ENCODE data around the gene ATXN7. TPM values are rescaled to one million over a fixed set of nuclear protein-coding genes. Genes with fewer than 3 reads are reported as not detected.

The ATXN7 gene
- total and polyA plus RNA-seq, 10 of the 15 experiments (the other 5 are each of a cell fraction or from before 2014, with no cell fraction given), result 0.83 to 24.6 (median 8.5) TPM

GRCh38 chr3:64023187-64023860 lies 159.7 kb downstream of the ATXN7 start, which contains the start of gene PSMD6 (continued):
- TF ChIP-seq, protein P1, sequence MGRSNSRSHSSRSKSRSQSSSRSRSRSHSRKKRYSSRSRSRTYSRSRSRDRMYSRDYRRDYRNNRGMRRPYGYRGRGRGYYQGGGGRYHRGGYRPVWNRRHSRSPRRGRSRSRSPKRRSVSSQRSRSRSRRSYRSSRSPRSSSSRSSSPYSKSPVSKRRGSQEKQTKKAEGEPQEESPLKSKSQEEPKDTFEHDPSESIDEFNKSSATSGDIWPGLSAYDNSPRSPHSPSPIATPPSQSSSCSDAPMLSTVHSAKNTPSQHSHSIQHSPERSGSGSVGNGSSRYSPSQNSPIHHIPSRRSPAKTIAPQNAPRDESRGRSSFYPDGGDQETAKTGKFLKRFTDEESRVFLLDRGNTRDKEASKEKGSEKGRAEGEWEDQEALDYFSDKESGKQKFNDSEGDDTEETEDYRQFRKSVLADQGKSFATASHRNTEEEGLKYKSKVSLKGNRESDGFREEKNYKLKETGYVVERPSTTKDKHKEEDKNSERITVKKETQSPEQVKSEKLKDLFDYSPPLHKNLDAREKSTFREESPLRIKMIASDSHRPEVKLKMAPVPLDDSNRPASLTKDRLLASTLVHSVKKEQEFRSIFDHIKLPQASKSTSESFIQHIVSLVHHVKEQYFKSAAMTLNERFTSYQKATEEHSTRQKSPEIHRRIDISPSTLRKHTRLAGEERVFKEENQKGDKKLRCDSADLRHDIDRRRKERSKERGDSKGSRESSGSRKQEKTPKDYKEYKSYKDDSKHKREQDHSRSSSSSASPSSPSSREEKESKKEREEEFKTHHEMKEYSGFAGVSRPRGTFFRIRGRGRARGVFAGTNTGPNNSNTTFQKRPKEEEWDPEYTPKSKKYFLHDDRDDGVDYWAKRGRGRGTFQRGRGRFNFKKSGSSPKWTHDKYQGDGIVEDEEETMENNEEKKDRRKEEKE (IDR thresholded peaks at IDR 0.05), result no peak
- TF ChIP-seq HDAC2 (IDR thresholded peaks at IDR 0.05) (no peak), TAF1 (IDR thresholded peaks at IDR 0.05; ENCODE audit: borderline replicate concordance, low read depth, low read length) (peak; percentile 87), IRF5 (IDR thresholded peaks at IDR 0.05; ENCODE audit: borderline replicate concordance) (no peak), FOS (IDR thresholded peaks at IDR 0.05; ENCODE audit: borderline replicate concordance, extremely low read depth, insufficient read length) (no peak), ZSCAN29 (IDR thresholded peaks at IDR 0.05) (no peak), CHD1 (IDR thresholded peaks at IDR 0.05; ENCODE audit: low read depth, low read length) (no peak), MXI1 (IDR thresholded peaks at IDR 0.05; ENCODE audit: low read depth, low read length) (peak; percentile 64; the same call in 1 of the 2 replicates), CBFB (IDR thresholded peaks at IDR 0.05; ENCODE audit: low read depth) (0 out of 2 replicates have a peak, but pooled peaks have one; percentile 17), EGR1 (IDR thresholded peaks at IDR 0.05; ENCODE audit: borderline replicate concordance in 1 of 2, low read depth in 2 of 2, low read length in 2 of 2) (peak in 1 of 2 experiments; percentile 76; a peak in 2 of 3 replicates), TCF12 (IDR thresholded peaks at IDR 0.05; ENCODE audit: low read depth, low read length) (peak; percentile 67; the same call in 1 of the 2 replicates), IRF3 (IDR thresholded peaks at IDR 0.05) (peak; percentile 7; the same call in 1 of the 2 replicates), CREB1 (IDR thresholded peaks at IDR 0.05; ENCODE audit: low read depth) (peak; percentile 74), SUZ12 (IDR thresholded peaks at IDR 0.05; ENCODE audit: unreplicated experiment) (no peak), DPF2 (IDR thresholded peaks at IDR 0.05) (peak; percentile 76)
- TF ChIP-seq, protein P2, sequence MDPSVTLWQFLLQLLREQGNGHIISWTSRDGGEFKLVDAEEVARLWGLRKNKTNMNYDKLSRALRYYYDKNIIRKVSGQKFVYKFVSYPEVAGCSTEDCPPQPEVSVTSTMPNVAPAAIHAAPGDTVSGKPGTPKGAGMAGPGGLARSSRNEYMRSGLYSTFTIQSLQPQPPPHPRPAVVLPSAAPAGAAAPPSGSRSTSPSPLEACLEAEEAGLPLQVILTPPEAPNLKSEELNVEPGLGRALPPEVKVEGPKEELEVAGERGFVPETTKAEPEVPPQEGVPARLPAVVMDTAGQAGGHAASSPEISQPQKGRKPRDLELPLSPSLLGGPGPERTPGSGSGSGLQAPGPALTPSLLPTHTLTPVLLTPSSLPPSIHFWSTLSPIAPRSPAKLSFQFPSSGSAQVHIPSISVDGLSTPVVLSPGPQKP (IDR thresholded peaks at IDR 0.05; ENCODE audit: low read depth, low read length), result peak; percentile 90
- TF ChIP-seq, protein P3, sequence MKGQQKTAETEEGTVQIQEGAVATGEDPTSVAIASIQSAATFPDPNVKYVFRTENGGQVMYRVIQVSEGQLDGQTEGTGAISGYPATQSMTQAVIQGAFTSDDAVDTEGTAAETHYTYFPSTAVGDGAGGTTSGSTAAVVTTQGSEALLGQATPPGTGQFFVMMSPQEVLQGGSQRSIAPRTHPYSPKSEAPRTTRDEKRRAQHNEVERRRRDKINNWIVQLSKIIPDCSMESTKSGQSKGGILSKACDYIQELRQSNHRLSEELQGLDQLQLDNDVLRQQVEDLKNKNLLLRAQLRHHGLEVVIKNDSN (IDR thresholded peaks at IDR 0.05; ENCODE audit: borderline replicate concordance, extremely low read length, insufficient read depth, low read depth, low read length), result peak; percentile 52
- TF ChIP-seq, protein P4, sequence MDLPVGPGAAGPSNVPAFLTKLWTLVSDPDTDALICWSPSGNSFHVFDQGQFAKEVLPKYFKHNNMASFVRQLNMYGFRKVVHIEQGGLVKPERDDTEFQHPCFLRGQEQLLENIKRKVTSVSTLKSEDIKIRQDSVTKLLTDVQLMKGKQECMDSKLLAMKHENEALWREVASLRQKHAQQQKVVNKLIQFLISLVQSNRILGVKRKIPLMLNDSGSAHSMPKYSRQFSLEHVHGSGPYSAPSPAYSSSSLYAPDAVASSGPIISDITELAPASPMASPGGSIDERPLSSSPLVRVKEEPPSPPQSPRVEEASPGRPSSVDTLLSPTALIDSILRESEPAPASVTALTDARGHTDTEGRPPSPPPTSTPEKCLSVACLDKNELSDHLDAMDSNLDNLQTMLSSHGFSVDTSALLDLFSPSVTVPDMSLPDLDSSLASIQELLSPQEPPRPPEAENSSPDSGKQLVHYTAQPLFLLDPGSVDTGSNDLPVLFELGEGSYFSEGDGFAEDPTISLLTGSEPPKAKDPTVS (IDR thresholded peaks at IDR 0.05; ENCODE audit: low read depth, low read length), result no peak
- TF ChIP-seq, protein P5, sequence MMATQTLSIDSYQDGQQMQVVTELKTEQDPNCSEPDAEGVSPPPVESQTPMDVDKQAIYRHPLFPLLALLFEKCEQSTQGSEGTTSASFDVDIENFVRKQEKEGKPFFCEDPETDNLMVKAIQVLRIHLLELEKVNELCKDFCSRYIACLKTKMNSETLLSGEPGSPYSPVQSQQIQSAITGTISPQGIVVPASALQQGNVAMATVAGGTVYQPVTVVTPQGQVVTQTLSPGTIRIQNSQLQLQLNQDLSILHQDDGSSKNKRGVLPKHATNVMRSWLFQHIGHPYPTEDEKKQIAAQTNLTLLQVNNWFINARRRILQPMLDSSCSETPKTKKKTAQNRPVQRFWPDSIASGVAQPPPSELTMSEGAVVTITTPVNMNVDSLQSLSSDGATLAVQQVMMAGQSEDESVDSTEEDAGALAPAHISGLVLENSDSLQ (IDR thresholded peaks at IDR 0.05), result peak; percentile 28; the same call in 1 of the 2 replicates

Data from GM12878 (cell line).